Erythroblast (primary cell): Measurements from ENCODE around the gene PHACTR4.

Source experiments
- GATA1 ChIP-seq: IDR thresholded peaks from 2 replicates; pipeline ENCODE4 v1.6.1; 2011; ENCODE audit warnings: low read depth, mild to moderate bottlenecking, control low read depth, low read length, moderate library complexity
- POLR2A ChIP-seq: IDR thresholded peaks from 2 replicates; pipeline ENCODE4 v1.6.1; 2011; ENCODE audit warnings: mild to moderate bottlenecking, low read length

DNA sequence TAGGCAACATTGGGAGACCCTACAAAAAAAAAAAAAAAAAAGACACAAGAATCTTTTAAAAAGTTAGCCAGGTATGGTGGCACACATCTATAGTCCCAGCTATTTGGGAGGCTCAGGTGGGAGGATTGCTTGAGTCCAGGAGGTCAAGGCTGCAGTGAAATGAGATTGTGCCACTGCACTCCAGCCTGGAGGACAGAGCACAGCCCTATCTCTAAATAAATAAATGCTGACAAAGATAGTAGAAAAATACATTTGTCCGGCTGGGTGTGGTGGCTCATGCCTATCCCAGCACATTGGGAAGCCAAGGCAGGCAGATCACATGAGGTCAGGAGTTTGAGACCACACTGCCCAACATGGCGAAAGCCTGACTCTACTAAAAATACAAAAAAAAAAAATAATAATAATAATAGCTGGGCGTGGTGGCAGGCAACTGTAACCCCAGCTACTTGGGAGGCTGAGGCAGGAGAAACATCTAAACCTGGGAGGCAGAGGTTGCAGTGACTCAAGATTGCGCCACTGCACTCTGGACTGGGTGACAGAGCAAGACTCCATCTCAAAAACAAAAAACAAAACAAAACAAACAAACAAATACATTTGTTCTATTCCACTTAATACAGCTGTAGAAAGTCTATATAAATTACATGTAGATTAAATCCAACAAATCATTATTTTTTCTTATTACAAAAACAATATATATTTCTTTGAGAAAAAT, 48.5 kb downstream of the PHACTR4 start:
- TF ChIP-seq POLR2A (no peak), GATA1 (no peak)
